IMR-90 (cell line): ENCODE data around the gene SLC4A3. TPM values are rescaled to one million over a fixed set of nuclear protein-coding genes. Genes with fewer than 3 reads are reported as not detected.

Experiments used
- ATAC-seq: fragments of 200-7000 bp; cut with Tn5 transposase; 2 replicates; pipeline ENCODE4 v1.9.1; 2020; ENCODE audit warnings: low read depth, mild to moderate bottlenecking, moderate library complexity
- BruUV-seq: library from RNA; stranded (reverse); fragments of 400-500 nt; replicated peaks from 2 replicates; lab custom pipeline; 2021; lab: Mats Ljungman, UMichigan
- CTCF ChIA-PET: fragments of 300-600 bp; formaldehyde crosslinking; extraction: SDS; loops from one replicate; lab custom pipeline; 2021; ENCODE audit warnings: antibody characterized with exemption; lab: Yijun Ruan, JAX
- POLR2A ChIA-PET: fragments of 300-600 bp; sonication (Branson Sonifier 250); formaldehyde crosslinking; loops from one replicate; lab custom pipeline; 2022; ENCODE audit warnings: antibody characterized with exemption; ENCODE audit not compliant: unreplicated experiment; lab: Charles Lee
- DNase-seq: peaks from one replicate; pipeline ENCODE4 v3.0.0; 2013
- H2AFZ ChIP-seq: replicated peaks from 2 replicates; pipeline ENCODE3; 2013; ENCODE audit warnings: low read length, mild to moderate bottlenecking; ENCODE audit not compliant: poor library complexity
- H2AK5ac ChIP-seq: 2 replicates; pipeline ENCODE4 v1.6.1; 2013; ENCODE audit warnings: low read depth, low read length, inconsistent platforms
- H2AK9ac ChIP-seq: replicated peaks from 2 replicates; pipeline ENCODE3; 2013; ENCODE audit warnings: mild to moderate bottlenecking, low read depth, low read length, moderate library complexity; ENCODE audit not compliant: poor library complexity
- H2BK120ac ChIP-seq: 2 replicates; pipeline ENCODE4 v1.6.1; 2013; ENCODE audit warnings: low read depth, low read length, inconsistent platforms
- H2BK15ac ChIP-seq: 3 replicates; pipeline ENCODE4 v1.6.1; 2013; ENCODE audit warnings: low read depth, low read length, inconsistent platforms
- H2BK20ac ChIP-seq: 2 replicates; pipeline ENCODE4 v1.6.1; 2013; ENCODE audit warnings: low read depth, mild to moderate bottlenecking, inconsistent platforms, low read length, moderate library complexity
- H2BK5ac ChIP-seq: 2 replicates; pipeline ENCODE4 v1.6.1; 2013; ENCODE audit warnings: mild to moderate bottlenecking, low read depth, low read length, inconsistent platforms; ENCODE audit not compliant: poor library complexity, severe bottlenecking
- H3K14ac ChIP-seq: replicated peaks from 2 replicates; pipeline ENCODE4 v1.6.1; 2013; ENCODE audit warnings: low read depth, low read length, inconsistent platforms
- H3K18ac ChIP-seq: 2 replicates; pipeline ENCODE4 v1.6.1; 2013; ENCODE audit warnings: low read depth, low read length, control low read depth
- H3K23ac ChIP-seq: 2 replicates; pipeline ENCODE4 v1.6.1; 2013; ENCODE audit warnings: low read depth, low read length, inconsistent platforms
- H3K27ac ChIP-seq: 2 replicates; pipeline ENCODE4 v1.5.1; 2013; ENCODE audit warnings: mild to moderate bottlenecking, control low read depth, low read length; ENCODE audit not compliant: insufficient read depth
- H3K27me3 ChIP-seq: 2 replicates; pipeline ENCODE4 v1.6.1; 2013; ENCODE audit warnings: low read length; ENCODE audit not compliant: control insufficient read depth, insufficient read depth
- H3K36me3 ChIP-seq: 2 replicates; pipeline ENCODE4 v1.6.1; 2013; ENCODE audit warnings: low read length, mixed read lengths; ENCODE audit not compliant: control insufficient read depth, insufficient read depth
- H3K4ac ChIP-seq: 2 replicates; pipeline ENCODE4 v1.6.1; 2013; ENCODE audit warnings: low read depth, low read length, inconsistent platforms
- H3K4me1 ChIP-seq: 2 replicates; pipeline ENCODE4 v1.6.1; 2013; ENCODE audit warnings: low read length, mixed read lengths; ENCODE audit not compliant: control insufficient read depth, insufficient read depth
- H3K4me2 ChIP-seq: 2 replicates; pipeline ENCODE4 v1.6.1; 2013; ENCODE audit warnings: low read depth, mild to moderate bottlenecking, control low read depth, low read length, moderate library complexity
- H3K4me3 ChIP-seq: 2 replicates; pipeline ENCODE4 v1.5.1; 2013; ENCODE audit warnings: low read depth, mild to moderate bottlenecking, control low read depth, low read length, moderate library complexity; ENCODE audit not compliant: insufficient read depth
- H3K56ac ChIP-seq: 2 replicates; pipeline ENCODE4 v1.6.1; 2013; ENCODE audit warnings: low read length, inconsistent platforms; ENCODE audit not compliant: insufficient read depth; ENCODE audit errors: extremely low read depth
- H3K79me1 ChIP-seq, 2 experiments: 2 replicates each; pipeline ENCODE4 v1.6.1; 2013; ENCODE audit warnings: low read length in 2 of 2, inconsistent platforms in 1 of 2, low read depth in 1 of 2
- H3K9ac ChIP-seq: 2 replicates; pipeline ENCODE4 v1.6.1; 2013; ENCODE audit warnings: low read depth, low read length, control low read depth
- H3K9me1 ChIP-seq: 2 replicates; pipeline ENCODE4 v1.6.1; 2013; ENCODE audit warnings: low read length, inconsistent platforms; ENCODE audit not compliant: insufficient read depth
- H3K9me3 ChIP-seq: 2 replicates; pipeline ENCODE4 v1.6.1; 2013; ENCODE audit warnings: low read length; ENCODE audit not compliant: control insufficient read depth, insufficient read depth
- H4K20me1 ChIP-seq: 2 replicates; pipeline ENCODE4 v1.6.1; 2013; ENCODE audit warnings: low read length, inconsistent platforms; ENCODE audit not compliant: insufficient read depth
- H4K5ac ChIP-seq: 2 replicates; pipeline ENCODE4 v1.6.1; 2013; ENCODE audit warnings: mild to moderate bottlenecking, low read depth, low read length, control low read depth
- H4K8ac ChIP-seq, 2 experiments: 2 replicates each; pipeline ENCODE4 v1.6.1; 2013; ENCODE audit warnings: low read depth in 2 of 2, low read length in 2 of 2, control low read depth in 1 of 2, inconsistent platforms in 1 of 2
- H4K91ac ChIP-seq: 2 replicates; pipeline ENCODE4 v1.6.1; 2013; ENCODE audit warnings: low read depth, low read length, inconsistent platforms; ENCODE audit not compliant: insufficient read depth
- BHLHE40 ChIP-seq: fragments of 150-350 bp; IDR thresholded peaks from 2 replicates; pipeline ENCODE4 v1.6.1; 2016; ENCODE audit warnings: mild to moderate bottlenecking, low read depth, low read length
- CEBPB ChIP-seq: IDR thresholded peaks from 2 replicates; pipeline ENCODE4 v1.6.1; 2012; ENCODE audit warnings: low read depth, low read length, improper control_type of control experiment
- CHD1 ChIP-seq: IDR thresholded peaks from 2 replicates; pipeline ENCODE4 v1.6.1; 2012; ENCODE audit warnings: low read depth, low read length, improper control_type of control experiment
- FOS ChIP-seq: fragments of 150-350 bp; IDR thresholded peaks from 2 replicates; pipeline ENCODE4 v1.6.1; 2016; ENCODE audit warnings: low read depth, low read length
- MAFK ChIP-seq: IDR thresholded peaks from 2 replicates; pipeline ENCODE4 v1.6.1; 2012; ENCODE audit warnings: low read depth, low read length, improper control_type of control experiment
- MAZ ChIP-seq: IDR thresholded peaks from 2 replicates; pipeline ENCODE4 v1.6.1; 2012; ENCODE audit warnings: low read depth, mild to moderate bottlenecking, low read length, improper control_type of control experiment, moderate library complexity, borderline replicate concordance
- MXI1 ChIP-seq: IDR thresholded peaks from 2 replicates; pipeline ENCODE4 v1.6.1; 2012; ENCODE audit warnings: low read depth, mild to moderate bottlenecking, low read length, moderate library complexity, borderline replicate concordance
- RAD21 ChIP-seq: IDR thresholded peaks from 2 replicates; pipeline ENCODE4 v1.6.1; 2012; ENCODE audit warnings: low read length, improper control_type of control experiment
- SMC3 ChIP-seq: fragments of 150-350 bp; IDR thresholded peaks from 2 replicates; pipeline ENCODE4 v1.6.1; 2016; ENCODE audit warnings: low read depth, mild to moderate bottlenecking, antibody characterized with exemption, low read length, moderate library complexity
- WGBS, 2 experiments: methylation state at CpG; one replicate each; pipeline versions ENCODE4 v1.1.5 to v1.1.7; 2013; ENCODE audit warnings: missing lambda C conversion rate in 2 of 2; ENCODE audit not compliant: insufficient read length in 1 of 2; ENCODE audit errors: extremely low coverage in 2 of 2; 5-methylcytosine and 5-hydroxymethylcytosine counted together
- dilution Hi-C: fragments of 300-500 bp; cut with HindIII; formaldehyde crosslinking; loops from one replicate; pipeline ENCODE4 v1.14.3; 2018; ENCODE audit warnings: low sequenced_read_pairs; ENCODE audit not compliant: unreplicated experiment
- in situ Hi-C: fragments of 300-500 bp; cut with MboI; formaldehyde crosslinking; loops from 3 replicates; pipeline ENCODE4 v1.14.3; 2019; ENCODE audit warnings: low sequenced_read_pairs, inconsistent platforms, mixed read lengths
- intact Hi-C: fragments of 100-400 bp; cut with micrococcal nuclease; formaldehyde crosslinking; loops from 2 replicates; pipeline ENCODE4 v1.10.0; 2022
- polyA plus RNA-seq, 3 experiments: library from polyadenylated mRNA; depleted of rRNA; stranded (reverse); fragments of >200 nt; gene quantifications; 2 replicates each; pipeline ENCODE4 v1.2.3, GENCODE V29; 2012; ENCODE audit warnings: low replicate concordance in 1 of 3
- total RNA-seq: library from RNA; depleted of rRNA; stranded (reverse); fragments of >200 nt; gene quantifications from 2 replicates; pipeline ENCODE4 v1.2.3, GENCODE V29; 2012
- TF ChIP-seq, protein P1 (sequence below): conservative IDR thresholded peaks from 2 replicates; pipeline ENCODE4 v1.5.1; 2012; ENCODE audit warnings: mild to moderate bottlenecking, low read depth, low read length, improper control_type of control experiment

SLC4A3 gene
- total and polyA plus RNA-seq, 2 of the 4 experiments (the other 2 are of a cell fraction) = 0.90 to 6.1 TPM

GRCh38 chr2:219664944-219665343 lies 37.5 kb downstream of the SLC4A3 start:
- Histone ChIP-seq H3K56ac (no peak overlapping the region), H4K5ac (no peak overlapping the region), H4K8ac (no peak overlapping the region), H2BK120ac (no peak overlapping the region), H3K4me1 (no peaks in the 10 kb centered on the region), H3K23ac (no peak overlapping the region), H2BK15ac (no peak overlapping the region), H2BK5ac (no peak overlapping the region), H3K4me2 (no peak overlapping the region), H3K79me1 (no peaks in the 10 kb centered on the region), H3K9me1 (no peaks in the 10 kb centered on the region), H3K4me3 (no peak overlapping the region), H3K18ac (no peak overlapping the region), H3K36me3 (no peaks in the 10 kb centered on the region), H2AK9ac (no peak overlapping the region), H3K27ac (no peak overlapping the region), H3K4ac (no peak overlapping the region), H4K20me1 (no peaks in the 10 kb centered on the region), H2AFZ (no peak overlapping the region), H3K9ac (no peak overlapping the region), H3K9me3 (peaks cover 4% of the 10 kb centered on the region), H3K27me3 (peaks cover 23% of the 10 kb centered on the region), H2BK20ac (no peak overlapping the region), H4K91ac (no peak overlapping the region), H2AK5ac (no peak overlapping the region), H3K14ac (no peak overlapping the region)
- ChIA-PET CTCF (no interaction called here), POLR2A (no interaction called here)
- intact Hi-C loops = no loop called here
- WGBS, 2 experiments = 27% methylated on average over 2 of the region's 4 CpGs; no CpG with 5 or more reads in 1 of the 2 experiments
- dilution Hi-C loops = no loop called here
- TF ChIP-seq SMC3 (no peak), FOS (no peak), MAZ (no peak), MAFK (no peak), CHD1 (no peak), BHLHE40 (no peak), MXI1 (no peak), CEBPB (no peak), RAD21 (no peak)
- TF ChIP-seq, protein P1, sequence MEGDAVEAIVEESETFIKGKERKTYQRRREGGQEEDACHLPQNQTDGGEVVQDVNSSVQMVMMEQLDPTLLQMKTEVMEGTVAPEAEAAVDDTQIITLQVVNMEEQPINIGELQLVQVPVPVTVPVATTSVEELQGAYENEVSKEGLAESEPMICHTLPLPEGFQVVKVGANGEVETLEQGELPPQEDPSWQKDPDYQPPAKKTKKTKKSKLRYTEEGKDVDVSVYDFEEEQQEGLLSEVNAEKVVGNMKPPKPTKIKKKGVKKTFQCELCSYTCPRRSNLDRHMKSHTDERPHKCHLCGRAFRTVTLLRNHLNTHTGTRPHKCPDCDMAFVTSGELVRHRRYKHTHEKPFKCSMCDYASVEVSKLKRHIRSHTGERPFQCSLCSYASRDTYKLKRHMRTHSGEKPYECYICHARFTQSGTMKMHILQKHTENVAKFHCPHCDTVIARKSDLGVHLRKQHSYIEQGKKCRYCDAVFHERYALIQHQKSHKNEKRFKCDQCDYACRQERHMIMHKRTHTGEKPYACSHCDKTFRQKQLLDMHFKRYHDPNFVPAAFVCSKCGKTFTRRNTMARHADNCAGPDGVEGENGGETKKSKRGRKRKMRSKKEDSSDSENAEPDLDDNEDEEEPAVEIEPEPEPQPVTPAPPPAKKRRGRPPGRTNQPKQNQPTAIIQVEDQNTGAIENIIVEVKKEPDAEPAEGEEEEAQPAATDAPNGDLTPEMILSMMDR = no peak
- BruUV-seq = no TSS peak
- peak; percentile 47 for DNase-seq
- in situ Hi-C loops = no loop called here
- ATAC-seq = no peak
